HG03175 (cell line): ENCODE measurements around the gene CHCHD6.

Experiments used
- ATAC-seq: cut with Tn5 transposase; IDR thresholded peaks from one replicate; pipeline ENCODE4 v1.9.1; 2021; ENCODE audit warnings: mild to moderate bottlenecking, moderate library complexity; ENCODE audit not compliant: unreplicated experiment

CHCHD6 gene

GRCh38 chr3:126889276-126890201, 185.5 kb downstream of the CHCHD6 start:
- ATAC-seq = no peak

GRCh38 chr3:126891141-126891540, 187.1 kb downstream of the CHCHD6 start:
- no peak for ATAC-seq

GRCh38 chr3:126891791-126892190, 187.8 kb downstream of the CHCHD6 start:
- no peak for ATAC-seq

GRCh38 chr3:126893651-126894050, 189.6 kb downstream of the CHCHD6 start:
- ATAC-seq = no peak

- no peak for ATAC-seq
Observed at GRCh38 chr3:126894475-126894874, 190.4 kb downstream of the CHCHD6 start.

GRCh38 chr3:126895178-126896066, 191.4 kb downstream of the CHCHD6 start:
- no peak for ATAC-seq

- ATAC-seq = no peak
Observed at GRCh38 chr3:126896067-126896441, 192.0 kb downstream of the CHCHD6 start.

DNA sequence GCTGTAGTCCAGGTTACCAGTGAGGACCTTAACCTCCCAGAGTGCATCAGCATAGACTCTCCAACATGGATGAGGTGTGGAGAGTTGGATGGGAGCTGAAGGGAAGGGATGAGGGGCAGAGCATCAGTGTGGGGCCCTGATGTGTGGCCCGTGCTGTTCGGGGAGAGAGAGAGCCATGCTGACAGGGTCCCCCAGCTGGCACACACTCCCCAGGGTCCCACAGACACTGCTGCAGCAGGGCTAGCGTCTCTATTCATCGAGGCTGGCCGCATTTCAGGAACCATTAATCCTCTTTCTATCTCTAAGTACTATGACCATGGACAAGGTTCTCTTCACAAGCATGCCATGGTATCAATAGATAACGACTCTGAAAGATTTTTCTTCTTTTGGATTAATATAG, 192.9 kb downstream of the CHCHD6 start:
- no peak for ATAC-seq

- no peak for ATAC-seq
Observed at GRCh38 chr3:126897943-126898342, 193.9 kb downstream of the CHCHD6 start.

- ATAC-seq = no peak
Observed at GRCh38 chr3:126900859-126901540, 197.0 kb downstream of the CHCHD6 start.

DNA sequence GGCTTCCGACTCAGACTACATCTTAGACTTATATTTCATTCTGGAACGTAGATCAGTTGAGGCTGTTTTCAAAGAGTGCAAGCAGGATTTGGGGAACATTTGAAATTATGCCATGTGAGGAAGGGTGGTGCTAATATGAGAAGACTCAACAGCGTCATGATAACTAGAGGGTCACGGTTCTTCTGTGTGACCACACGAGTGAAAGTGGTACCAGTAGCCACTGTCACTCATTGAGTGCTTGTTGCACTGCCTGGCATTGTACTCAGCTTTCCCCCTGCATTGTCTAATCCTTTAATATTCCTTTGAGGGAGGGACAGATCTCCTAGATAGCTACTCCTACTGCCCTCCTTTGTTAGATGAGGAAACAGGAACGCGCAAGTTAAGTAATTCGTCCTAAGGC, 197.6 kb downstream of the CHCHD6 start:
- no peak for ATAC-seq

DNA sequence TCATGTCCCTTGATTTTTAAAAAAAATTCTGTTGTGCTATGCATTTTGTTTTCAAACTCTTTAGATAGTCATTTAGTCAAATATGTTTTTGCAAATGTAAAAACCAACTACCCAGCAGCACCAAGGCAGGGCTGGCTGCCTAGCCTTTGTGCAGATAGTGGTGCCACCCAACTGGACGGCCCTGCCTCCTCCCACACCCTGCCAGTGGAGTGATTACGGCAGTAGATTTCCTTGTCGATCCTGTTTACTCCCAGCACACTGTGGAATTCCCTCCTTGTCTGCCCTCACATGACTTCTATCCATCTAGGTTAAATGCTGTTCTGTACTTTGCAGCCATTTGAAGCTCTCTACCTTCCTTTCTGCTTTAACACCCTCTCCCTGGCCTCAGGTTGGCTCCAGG, 199.5 kb downstream of the CHCHD6 start:
- no peak for ATAC-seq

DNA sequence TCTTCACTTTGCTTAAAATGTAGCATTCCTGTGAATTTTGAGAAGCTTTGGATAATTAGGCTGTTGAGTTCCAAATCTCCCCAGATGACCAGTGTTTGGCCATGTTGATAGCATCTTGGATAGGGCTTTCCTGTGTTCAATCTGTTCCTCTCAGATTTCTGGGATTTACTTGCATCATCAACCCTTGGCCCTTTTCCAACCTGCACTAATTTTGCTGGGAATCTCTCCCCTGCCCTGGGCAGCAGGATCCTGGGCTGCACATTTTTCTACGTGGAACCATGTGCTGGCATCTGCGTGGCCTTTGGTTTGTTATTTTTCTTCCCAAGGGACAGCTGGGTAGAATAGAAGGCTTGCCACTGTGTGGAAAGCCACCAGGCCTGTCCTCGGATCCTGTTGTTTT, 203.5 kb downstream of the CHCHD6 start:
- no peak for ATAC-seq

DNA sequence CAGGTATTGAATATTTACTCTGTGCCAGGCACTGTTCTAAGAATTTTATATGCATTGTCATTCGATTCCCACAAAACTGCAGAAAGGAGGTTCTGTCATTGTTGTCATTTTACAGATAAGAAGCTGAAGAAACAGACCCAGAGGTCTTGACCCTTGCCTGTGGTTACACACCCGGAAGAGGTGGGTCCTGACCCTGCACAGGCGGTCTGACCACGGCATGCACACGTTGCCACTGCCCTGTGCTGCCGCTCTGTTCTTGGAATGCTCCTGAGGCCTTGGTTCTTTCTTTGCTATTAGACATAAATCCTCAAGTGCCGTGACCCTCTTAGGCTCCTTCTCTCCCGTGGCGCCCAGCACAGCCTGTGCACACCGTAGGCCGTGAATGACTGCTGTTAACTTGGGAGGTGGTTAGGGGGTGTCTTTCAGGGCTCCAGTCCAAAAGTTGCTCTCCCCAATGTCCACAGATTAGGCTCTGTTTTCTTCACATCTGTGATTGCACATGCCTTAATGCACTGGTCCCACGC, 204.8 kb downstream of the CHCHD6 start:
- ATAC-seq = no peak

- ATAC-seq = no peak
Observed at GRCh38 chr3:126910231-126910630, 206.2 kb downstream of the CHCHD6 start.

- peak; percentile 97 for ATAC-seq
Observed at GRCh38 chr3:126911162-126912026, 207.4 kb downstream of the CHCHD6 start.

DNA sequence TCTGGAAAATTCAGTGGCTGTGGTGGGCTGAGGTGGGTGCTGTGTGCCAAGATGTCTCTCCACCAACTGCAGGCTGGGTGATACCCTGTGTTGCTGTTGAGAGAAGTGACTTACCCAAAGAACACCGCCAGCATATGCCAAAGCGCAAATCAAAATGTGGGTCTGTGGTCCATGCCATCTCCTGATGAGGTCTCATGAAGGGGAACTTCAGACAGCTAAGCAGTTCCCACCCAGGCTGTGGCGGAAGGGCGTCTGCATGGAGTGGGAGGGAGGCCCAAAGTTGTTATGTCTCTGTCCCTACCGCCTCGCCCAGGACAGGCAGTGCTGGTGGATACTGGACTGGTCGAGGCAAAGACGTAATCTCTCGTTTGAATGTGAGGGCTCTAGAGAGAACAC, 208.0 kb downstream of the CHCHD6 start:
- no peak for ATAC-seq

GRCh38 chr3:126912491-126913195, 208.6 kb downstream of the CHCHD6 start:
- ATAC-seq = no peak

DNA sequence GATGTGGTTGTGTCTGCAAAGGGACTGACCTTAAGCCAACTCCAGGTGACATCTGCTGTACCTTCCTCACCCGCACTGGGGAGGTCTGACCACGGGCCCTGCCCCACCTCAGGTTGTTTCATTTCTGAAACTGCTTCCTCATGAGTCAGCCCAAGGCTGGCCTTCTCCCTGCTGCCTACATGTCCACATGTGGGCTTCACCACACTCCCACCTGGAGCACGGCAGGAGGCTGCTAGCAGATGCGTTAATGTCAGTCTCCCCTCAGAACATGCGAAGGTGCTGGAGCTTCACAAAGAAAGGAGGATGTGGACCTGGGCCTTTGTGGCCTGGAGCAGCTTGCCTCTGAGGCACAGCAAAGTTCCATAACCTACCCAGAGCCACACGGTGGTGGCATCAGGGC, 209.5 kb downstream of the CHCHD6 start:
- ATAC-seq = no peak
